Measurements from ENCODE around the gene ICA1L.
"Not testable (repeated sequence)": the region's sequence is repeated elsewhere in the genome, so short reads cannot be mapped to it uniquely, and the experiment has no call there.

The ICA1L gene

DNA sequence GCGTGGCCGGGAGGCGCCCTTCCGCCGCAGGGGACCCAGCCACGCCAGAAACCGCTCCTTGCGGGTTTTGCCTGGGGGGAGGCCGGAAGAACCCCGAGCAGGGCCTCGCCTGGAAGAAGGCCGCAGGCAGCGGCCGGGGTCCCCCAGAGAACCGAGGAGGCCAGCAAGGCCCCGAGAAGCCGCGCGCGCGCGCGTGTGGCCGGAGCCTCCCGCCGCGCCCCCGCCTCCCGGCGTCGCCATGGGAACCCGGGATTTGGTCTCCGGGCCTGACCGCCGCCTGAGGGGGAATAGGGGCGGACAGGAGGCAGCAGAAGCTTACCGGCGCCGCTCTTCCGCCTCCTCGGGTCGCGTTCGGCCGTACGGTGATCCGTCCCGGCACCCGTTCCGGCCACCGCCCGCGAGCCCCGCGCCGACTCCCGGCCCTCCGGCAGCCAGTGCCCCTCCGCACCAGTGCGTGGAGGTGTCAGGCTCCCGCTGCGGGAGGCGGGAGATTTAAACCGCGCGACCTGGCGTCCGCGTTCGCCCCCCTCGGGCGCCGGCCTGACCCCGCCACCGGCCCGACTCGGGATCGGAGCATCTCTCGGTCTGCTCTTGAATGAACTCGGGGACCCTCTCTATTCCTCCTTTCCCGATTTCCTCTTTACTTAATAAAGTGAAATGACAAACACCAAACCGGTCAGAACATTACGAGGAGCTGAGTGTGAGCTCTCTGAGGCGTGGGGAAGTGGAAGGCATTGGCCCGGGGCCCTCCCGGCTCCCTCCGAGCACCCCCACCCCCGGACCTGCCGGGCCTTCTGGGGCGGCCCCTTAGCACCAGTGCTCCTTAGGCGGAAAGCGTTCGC is at the start of gene ICA1L:
Gene ICA1L, minus strand, starts transcription at position 467 of the 842 bp plus-strand sequence. CDS start 42,757 bp downstream, outside the sequence.
- DNase-seq = no peak

DNA sequence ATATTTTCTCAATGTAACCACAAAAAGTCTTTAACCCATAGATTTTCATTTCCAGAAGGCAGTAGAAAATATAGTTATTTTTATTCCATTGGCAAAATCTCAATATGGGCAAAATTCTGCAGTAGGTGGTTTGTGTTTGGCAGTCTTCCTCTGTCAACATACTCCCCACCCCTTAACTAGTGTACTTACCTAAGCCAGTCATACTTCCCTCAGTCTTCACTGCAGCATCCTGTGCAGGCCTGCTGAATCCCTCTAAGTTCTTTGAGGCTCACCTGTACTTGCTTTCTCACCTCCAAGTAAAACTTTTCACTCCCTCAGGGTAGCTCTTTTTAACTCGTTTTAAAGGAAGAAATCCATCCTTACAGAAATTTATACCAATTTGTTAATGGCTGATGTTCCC is 47.3 kb upstream of the ICA1L start:
- DNase-seq = no peak

DNA sequence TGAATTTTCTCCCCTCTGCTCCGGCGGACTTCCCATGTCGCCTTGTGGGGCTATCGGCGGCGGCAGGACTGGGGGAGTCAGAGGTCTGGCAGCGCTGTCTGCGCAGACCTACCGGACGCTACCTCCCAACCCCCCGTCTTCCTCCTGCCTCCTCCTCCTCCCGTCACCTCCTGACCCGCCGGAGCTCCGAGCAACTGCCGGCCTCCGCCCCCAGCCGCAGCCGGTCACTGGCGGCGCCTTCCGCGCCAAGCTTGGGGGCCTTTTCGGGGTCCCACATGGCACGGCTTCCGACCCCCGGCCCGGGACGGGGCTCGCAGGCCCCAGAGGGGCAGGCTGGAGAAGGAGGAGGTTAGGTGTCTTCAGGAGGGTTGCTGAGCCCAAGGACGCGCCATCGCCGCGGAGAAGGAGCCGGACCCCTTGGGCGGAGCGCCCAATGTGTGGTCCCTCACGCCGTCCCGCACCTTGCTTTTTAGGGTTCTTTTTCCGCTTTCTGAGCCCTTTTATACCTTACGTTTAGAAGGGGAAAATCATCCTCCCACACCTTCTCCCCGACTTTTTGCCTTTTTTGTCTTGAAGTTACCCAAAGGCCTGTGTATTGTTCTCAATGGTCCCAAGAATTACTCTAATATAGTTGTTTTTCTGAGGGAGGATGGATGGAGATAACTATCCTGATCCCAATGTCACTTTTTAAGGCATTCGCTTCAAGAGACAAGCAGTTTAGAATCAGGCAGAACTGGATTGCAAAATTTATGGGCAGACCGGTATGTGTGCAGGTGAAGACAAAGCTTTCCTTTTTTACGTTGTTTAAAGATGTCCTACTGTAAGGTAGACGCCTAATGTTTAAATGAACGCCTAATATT is 41.0 kb upstream of the ICA1L start:
- not testable (repeated sequence) for DNase-seq

DNA sequence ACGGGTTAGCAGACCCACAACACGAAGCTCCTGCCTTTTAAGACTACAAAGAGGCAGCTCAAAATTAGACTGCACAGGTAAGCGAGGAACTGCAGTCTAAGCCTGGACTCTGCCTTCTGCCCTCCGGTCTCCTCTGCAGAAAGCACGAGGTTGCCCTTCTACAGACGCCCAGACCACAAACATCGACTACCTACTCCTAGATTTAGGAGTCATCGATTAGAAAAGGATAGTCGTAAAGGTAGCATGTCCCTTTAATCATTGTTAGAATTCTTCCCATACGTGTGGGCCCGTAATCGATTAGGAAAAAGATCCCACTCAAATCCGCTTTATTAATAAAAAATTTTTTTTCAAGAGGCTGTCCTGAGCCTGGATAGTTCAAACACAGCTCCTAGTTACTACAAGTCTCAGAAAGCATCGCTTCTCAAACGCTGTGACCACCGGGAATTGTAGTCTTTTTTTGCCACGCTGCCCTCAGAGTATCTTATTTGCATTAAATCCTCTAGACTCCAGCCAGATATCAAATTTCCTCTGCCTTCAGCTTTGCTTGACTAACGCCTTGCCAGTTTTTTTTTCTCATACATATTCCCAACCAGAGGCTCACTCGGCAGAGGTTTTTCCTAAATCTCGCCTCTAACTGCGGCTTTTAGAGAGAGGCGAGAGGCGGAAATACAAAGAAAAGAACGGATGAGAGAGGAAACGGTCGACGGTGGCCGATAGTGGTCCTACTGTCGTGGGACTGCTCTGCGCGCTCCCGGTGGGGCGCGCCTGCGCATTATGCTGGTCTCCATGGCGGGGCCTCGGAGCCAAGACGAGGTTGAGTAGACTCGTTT is 40.2 kb upstream of the ICA1L start, which contains the start of the genes CARF and WDR12:
Gene CARF, plus strand, starts transcription at position 764 of the 830 bp plus-strand sequence. CDS start 29,628 bp downstream, outside the sequence.
Gene WDR12, minus strand, starts transcription at position 162 of the 830 bp plus-strand sequence. CDS start 197 bp downstream, outside the sequence.
- DNase-seq = peak; percentile 72

DNA sequence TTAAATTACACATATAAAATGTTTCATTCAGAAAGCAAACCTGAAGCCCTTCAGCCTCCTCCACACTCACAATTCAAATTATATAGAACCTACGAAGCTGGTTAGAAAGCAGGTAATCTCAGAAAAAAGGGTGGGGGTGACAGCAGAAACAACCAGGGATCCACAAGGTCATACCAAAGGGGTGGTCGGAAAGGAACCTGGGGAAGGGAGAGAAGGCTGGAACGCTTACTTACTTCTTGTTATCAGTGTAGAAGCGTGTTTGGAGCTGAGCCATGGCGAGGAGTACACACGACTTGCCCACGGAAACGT is 39.6 kb upstream of the ICA1L start:
- DNase-seq = no peak

DNA sequence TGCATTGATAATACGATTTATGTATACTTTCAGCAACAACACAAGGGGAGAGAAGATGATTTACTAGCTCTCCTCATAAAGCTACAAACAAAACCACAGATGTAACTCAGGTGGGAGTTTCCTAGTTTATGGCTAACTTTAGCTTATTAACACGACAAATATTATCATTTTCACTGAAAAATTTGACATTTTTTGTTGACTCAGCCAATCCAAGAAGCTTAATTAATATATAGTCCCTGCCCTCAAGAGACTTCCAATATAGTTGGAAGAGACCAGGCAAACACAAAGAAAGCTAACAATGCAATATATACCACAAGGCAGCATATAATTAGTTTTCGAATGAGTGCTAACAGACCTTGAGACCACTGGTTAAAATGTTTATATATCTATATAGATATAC is 39.1 kb upstream of the ICA1L start:
- no peak for DNase-seq

DNA sequence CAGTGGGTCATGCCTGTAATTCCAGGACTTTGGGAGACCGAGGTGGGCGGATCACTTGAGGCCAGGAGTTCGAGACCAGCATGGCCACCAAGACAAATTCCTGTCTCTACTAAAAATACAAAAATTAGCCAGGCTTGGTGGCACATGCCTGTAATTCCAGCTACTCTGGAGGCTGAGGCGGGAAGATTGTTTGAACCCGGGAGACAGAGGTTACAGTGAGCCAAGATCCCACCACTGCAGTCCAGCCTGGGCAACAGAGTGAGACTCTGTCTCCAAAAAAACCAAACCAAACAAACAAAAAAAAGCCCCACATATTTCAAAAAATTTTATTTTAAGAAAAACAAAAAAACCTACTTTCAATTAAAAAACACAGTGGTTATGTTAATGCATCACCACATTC is 38.7 kb upstream of the ICA1L start:
- not testable (repeated sequence) for DNase-seq

DNA sequence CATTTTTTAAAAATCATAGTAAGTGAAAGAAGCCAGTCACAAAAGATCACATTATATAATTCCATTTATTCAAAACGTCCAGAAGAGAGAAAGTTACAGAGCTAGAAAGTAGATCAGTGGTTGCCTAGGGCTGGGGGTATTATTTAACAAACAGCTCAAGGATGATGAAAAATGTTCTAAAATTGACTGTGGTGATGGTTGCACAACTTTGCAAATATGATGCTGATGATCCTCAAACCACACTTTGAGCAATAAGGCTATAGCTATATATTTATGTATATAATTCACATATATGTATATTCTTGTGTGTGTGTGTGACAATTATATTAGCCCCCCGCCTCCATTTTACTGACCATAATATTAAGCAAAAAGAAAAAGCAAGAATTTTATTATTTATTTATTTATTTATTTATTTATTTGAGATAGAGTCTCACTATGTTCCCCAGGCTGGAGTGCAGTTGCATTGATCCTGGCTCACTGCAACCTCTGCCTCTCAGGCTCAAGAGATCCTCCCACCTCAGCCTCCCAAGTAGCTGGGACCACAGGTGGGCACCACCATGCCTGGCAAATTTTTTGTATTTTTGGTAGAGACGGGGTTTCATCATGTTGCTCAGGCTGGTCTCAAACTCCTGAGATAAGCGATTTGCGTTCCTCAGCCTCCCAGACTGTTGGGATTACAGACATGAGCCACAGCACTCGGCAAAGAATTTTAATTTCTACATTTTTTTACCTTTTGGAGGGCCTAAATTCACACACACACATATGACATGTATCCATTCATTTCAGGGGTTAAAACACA is 38.0 kb upstream of the ICA1L start:
- no peak for DNase-seq

DNA sequence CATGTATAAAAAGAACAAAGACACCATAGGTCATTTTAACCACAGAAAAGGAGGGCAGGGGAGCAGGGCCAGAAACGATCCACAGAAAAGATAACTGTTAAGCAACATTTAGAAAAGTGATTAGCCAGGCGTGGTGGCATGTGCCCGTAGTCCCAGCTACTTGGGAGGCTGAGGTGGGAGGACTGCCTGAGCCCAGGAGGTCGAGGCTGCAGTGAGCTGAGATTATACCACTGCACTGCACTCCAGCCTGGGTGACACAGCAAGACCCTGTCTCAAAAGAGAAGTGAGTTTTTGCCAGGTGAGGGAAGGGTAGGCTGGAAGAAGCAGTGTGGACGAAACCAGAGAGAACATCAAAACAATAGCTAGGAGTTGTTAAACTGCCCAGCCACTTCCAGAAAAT is 36.6 kb upstream of the ICA1L start:
- no peak for DNase-seq

DNA sequence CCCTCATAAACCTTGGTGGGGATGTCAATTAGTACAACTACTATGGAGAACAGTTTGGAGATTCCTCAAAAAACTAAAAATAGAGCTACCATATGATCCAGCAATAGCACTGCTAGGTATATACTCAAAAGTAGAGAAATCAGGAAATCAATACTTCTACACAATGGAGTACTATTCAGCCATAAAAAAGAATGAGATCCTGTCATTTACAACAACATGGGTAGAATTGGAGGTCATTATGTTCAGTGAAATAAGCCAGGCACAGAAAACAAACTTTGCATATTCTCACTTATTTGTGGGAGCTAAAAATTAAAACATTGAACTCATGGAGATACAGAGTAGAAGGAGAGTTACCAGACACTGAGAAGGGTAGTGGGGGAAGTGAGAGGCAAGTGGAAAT is 33.9 kb upstream of the ICA1L start:
- not testable (repeated sequence) for DNase-seq

DNA sequence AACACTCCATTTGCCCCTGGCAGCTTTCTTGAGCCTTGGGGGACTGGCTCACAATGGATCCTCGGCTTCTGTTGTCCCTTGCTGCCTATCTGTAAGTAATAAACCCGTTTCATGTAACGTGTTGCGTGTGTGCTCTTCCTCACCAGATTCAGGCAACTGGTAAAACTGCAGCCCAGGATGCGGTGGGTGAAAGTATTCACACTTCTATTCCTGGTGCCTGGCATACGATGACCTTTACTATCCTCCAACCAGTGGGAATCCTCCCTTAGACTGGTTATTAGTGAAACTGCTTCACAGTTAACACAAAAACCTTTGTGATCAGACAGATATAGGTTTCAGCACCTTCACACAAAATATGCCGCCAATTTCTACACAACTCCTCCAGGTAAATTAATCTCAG is 13.6 kb upstream of the ICA1L start:
- DNase-seq = no peak

DNA sequence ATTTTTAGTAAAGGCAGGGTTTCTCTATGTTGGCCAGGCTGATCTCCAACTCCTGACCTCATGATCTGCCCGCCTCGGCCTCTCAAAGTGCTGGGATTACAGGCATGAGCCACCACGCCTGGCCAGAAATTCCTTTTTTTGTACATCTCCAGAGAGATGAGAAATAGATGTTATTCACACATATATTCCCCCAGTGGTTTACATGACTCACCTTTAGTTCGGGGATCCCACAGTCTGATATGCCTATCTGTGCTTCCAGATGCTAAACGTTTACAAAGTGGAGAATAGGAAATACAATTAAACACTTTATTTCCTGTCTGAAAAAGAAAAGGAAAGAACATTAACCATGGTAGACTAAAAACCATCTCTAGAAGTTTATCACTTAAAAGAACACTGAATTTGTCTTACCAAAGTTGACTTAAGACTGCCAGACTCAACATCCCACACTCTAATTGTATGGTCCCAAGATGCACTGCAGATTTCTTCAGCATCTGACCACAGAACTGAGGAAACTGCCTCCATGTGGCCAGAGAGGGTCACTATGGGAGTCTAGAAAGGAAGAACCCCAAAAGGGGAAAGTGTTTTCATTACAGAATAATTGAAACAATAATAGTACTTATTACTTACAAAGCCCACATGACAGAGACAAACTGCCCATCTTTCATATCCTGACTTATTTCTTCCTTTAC is 12.6 kb upstream of the ICA1L start:
- no peak for DNase-seq

DNA sequence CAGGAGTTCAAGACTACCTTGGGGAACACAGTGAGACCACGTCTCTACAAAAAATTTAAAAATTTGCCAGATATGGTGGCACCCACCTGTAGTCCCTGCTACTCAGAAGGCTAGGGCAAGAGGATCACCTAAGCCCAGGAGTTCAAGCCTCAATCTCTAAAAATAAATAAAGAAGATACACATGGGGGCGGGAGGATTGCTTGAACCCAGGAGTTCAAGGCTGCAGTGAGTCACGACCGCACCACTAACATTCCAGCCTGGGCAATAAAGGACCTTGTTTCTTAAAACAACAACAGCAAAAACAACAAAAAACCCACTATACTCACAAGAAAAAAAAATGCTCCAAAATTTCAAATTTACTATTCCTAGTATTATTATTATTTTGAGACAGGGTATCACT is 10.0 kb upstream of the ICA1L start:
- no peak for DNase-seq

DNA sequence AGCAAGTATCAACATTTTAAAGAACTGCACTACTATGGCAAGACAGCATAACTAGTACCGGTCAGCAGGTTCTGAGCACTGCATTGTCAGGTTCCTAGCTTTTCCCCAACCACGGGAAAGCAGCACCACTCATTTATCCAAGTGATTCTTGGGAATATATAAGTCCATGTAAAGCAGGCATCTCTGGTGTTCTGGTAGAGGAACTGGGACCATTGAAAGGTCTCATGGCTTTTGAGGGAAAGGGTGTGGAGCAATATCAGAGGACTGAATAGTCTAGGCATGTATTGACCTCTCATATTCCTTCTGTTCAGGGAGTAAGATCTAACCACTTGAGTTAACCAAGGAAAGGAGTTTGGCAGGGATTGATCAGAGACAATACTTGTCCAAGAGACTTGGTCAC is 6.1 kb upstream of the ICA1L start:
- DNase-seq = no peak

DNA sequence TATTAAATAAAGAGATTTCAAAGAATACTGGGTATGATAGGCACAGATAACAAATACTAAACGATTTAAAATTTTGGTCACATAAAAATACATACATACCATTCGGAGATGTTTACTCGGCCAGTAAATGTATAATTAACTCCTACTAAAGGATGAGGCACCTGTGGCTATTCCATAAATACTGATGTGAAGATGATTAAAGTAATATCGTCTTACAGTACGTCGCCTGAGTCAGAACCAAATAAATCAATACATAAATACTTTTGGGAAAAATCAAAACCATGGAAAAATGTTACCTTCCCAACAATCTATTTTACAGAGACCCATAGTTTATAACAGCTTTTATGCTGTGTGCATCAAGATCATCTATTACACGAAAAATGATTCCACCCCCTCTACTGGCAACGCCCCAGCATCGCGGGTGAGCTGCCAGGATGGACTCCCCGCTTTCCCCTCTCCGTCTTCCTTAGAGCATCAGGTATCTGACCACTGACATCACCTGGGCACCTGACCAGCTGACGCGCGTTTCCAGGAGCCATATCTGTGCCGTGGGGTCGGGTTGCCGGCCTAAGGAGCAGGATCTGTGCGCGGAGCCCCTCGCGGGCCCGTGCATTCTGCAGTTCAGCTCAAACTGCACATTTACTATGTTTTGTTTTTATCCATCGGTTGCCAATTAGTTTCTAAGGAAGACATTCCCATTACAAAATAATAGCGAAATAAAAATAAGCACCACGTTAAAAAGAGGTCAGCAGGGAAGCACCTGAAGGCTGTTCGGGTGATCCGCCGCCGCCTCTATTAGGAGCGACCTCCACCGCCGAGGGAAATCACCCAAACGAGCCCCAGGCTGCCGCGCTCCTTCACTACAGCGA is 901 bp downstream of the ICA1L start:
- peak; percentile 50 for DNase-seq

DNA sequence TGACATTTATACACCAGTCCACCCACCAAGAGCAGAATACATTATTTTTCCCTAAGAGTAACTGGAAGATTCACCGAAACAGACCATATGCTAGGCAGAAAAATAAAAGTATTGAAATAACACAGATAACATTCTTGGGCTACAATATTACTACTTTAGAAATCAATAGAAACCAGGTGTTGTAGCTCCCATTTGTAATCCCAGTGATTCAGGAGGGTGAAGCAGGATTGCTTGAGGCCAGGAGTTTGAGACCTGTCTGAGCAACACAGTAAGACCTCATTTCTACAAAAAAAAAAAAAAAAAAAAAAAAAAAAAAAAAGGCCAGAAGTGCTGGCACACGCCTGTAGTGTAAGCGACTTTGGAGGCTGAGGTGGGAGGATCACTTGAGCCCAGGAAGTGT is 9.6 kb downstream of the ICA1L start:
- DNase-seq = no peak

DNA sequence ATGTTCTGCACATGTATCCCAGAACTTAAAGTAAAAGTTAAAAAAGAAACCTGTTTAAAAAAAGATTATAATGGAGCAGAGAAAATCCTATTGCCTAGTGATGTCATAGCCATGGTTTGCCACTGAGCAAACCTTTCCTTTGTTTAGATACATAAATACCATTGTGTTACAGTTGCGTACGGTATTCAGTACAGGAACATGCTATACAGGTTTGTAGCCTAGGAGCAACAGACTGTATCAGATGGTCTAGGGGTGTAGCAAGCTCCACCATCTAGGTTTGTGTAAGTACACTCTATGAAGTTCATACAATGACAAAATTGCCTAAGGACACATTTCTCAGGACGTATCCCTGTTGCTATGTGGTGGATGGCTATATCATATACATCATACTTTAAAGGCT is 13.0 kb downstream of the ICA1L start:
- DNase-seq = no peak

DNA sequence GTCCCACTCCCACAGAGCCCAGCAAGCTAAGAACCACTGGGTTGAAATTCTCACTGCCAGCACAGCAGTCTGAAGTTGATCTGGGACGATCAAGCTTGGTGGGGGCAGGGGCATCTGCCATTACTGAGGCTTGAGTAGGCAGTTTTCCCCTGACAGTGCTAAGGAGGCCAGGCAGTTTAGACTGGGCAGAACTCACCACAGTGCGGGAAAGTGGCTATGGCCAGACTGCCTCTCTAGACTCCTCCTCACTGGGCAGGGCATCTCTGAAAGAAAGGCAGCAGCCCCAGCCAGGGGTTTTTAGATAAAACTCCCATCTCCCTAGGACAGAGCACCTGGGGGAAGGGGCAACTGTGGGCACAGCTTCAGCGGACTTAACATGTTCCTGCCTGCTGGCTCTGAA is 22.2 kb downstream of the ICA1L start:
- DNase-seq = not testable (repeated sequence)

DNA sequence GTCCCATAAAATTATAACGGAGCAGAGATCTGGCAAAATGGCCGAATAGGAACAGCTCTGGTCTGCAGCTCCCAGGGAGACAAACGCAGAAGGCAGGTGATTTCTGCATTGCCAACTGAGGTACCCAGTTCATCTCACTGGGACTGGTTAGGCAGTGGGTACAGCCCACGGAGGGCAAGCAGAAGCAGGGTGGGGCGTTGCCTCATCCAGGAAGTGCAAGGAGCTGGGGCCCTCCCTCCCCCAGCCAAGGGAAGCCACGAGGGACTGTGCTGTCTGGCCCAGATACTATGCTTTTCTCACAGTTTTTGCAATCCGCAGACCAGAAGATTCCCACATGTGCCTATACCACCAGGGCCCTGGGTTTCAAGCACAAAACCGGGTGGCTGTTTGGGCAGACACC is 22.8 kb downstream of the ICA1L start:
- no peak for DNase-seq
